T-helper 17 cell (primary cell): ENCODE measurements around the gene AGAP1. TPM values are rescaled to one million over a fixed set of nuclear protein-coding genes. Genes with fewer than 3 reads are reported as not detected.
A peak's percentile ranks its signal among the peaks of the same experiment; 100 is the strongest.

Source experiments
- ATAC-seq: fragments of 150-1000 bp; cut with Tn5 transposase; 2 replicates; pipeline ENCODE4 v1.10.0; 2021; ENCODE audit warnings: mild to moderate bottlenecking, moderate library complexity
- DNase-seq, 3 donors: peaks; one replicate each; pipeline versions ENCODE4 v3.0.0 to v3.0.0-alpha.2; 2020 to 2021
- H3K9me3 ChIP-seq: one replicate; pipeline ENCODE4 v1.7.0; 2013; ENCODE audit warnings: low read length, mild to moderate bottlenecking; ENCODE audit not compliant: control insufficient read depth, poor library complexity, severe bottlenecking
- H3K27ac Mint-ChIP-seq: one replicate; pipeline ENCODE4 v1.8.0; 2022; ENCODE audit warnings: mild to moderate bottlenecking, moderate library complexity, mixed read lengths
- H3K27me3 Mint-ChIP-seq: one replicate; pipeline ENCODE4 v1.8.0; 2022; ENCODE audit warnings: mixed read lengths
- H3K36me3 Mint-ChIP-seq: one replicate; pipeline ENCODE4 v1.8.0; 2022; ENCODE audit warnings: low read depth, mixed read lengths
- H3K4me1 Mint-ChIP-seq: one replicate; pipeline ENCODE4 v1.8.0; 2022; ENCODE audit warnings: mild to moderate bottlenecking, mixed read lengths
- H3K4me3 Mint-ChIP-seq: one replicate; pipeline ENCODE4 v1.8.0; 2022; ENCODE audit warnings: mild to moderate bottlenecking, moderate library complexity, mixed read lengths
- total RNA-seq, 4 donors: library from RNA in 2 of 4; stranded (reverse) in 2 of 4; gene quantifications; one replicate each; pipeline ENCODE4 v1.2.3 and lab custom pipeline; 2022 to 2026

Gene AGAP1
- total RNA-seq, 2 donors from 2014 or later: 7.6 to 16.8 TPM

DNA sequence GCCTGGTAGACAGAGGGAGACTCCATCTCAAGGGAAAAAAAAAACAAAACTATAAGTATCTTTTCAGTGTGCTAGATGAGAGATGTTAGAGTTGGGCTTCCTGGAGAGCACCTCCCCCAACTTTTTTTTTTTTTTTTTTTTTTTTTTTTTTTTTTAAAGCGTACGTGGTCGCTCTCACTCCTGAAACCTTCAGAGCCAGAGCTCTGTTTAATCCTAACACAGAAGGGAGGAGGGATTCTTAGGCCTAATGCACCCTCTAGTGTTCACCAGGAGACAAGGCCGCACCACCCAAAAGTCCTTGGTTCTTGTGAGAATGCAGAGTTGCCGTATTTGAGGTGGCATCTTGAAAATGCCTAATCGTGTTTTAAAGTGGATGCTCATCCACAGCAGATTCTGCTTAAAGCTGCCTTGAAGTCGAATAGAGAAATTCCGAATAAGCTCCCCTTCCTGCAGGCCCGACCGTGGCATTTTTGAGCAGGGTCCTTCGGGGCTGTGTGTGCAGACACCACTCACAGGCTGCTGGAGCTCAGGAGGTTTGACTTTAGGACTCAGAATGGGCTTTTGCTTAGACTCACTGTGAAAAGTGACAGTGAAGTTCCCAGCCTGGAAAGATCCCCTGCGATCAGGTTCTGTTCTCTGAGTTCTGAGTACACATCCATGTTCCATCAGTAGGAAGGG is 252.6 kb downstream of the AGAP1 start:
- H3K9me3 ChIP-seq: no peaks in the 10 kb centered on the region
- ATAC-seq: peak; percentile 74
- Mint-ChIP-seq H3K4me1 (peaks cover 5% of the 10 kb centered on the region), H3K27me3 (peaks cover 22% of the 10 kb centered on the region), H3K27ac (no peak overlapping the region), H3K36me3 (peaks cover 3% of the 10 kb centered on the region), H3K4me3 (no peak overlapping the region)
- DNase-seq: peak in 1 of 3 donors; percentile 33

DNA sequence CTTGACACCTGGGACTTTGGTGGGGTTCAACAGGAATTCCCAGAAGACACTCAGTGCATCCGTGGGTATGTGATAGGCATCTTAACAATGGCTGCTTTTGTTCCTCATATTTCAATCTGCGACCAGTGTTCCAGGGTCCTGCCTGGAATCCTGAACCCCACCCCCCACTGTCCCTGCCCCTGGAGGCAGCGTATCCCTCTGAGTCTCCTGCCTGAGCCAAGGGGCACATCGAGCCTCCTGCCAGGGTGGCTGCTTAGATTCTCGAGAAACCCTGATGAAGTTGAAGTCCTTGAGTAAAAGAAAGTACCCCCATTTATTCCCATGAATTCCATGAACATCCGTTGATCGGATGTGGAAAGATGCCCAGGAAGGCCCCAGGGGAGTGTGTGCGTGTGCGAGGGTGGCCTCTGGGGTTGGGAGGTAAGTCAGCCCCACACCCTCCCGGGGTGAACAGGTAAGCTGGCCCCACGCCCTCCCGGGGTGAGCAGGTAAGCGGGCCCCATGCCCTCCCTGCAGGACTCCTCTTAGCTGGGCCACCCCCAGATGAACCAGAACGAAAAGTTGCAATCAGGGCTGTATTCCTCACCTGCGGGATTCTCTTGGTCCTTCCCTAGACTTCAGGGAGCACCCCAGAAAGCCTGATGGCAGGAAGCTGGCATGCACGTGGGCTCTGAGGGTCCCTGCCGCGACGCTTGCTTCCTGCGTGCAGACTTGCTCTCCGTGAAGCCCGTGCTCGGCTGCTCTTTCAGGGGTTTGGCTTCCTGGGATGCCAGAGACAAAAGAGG is 253.3 kb downstream of the AGAP1 start:
- Mint-ChIP-seq H3K4me3 (no peak overlapping the region), H3K4me1 (peaks cover 5% of the 10 kb centered on the region), H3K27ac (no peak overlapping the region), H3K36me3 (peaks cover 3% of the 10 kb centered on the region), H3K27me3 (peaks cover 28% of the 10 kb centered on the region)
- H3K9me3 ChIP-seq: no peaks in the 10 kb centered on the region
- no peak for DNase-seq
- ATAC-seq: no peak

DNA sequence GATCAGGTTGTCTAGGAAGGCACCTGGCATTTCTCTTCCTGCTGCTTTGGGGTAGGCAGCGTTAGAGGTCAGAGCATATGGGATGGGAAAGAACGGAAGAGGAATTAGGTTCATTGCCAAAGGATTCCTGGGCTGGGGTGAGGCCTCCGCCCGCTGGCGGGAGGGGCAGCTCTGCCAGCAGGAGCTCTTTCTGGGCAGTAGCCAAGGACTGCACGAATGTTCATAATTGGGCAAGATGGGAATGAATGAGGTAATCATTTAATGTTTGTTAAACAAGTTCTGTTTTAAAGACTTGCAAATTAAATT is 253.9 kb downstream of the AGAP1 start:
- Mint-ChIP-seq H3K27ac (no peak overlapping the region), H3K27me3 (peaks cover 28% of the 10 kb centered on the region), H3K36me3 (peaks cover 3% of the 10 kb centered on the region), H3K4me3 (no peak overlapping the region), H3K4me1 (peaks cover 5% of the 10 kb centered on the region)
- H3K9me3 ChIP-seq: no peaks in the 10 kb centered on the region
- no peak for DNase-seq
- no peak for ATAC-seq

DNA sequence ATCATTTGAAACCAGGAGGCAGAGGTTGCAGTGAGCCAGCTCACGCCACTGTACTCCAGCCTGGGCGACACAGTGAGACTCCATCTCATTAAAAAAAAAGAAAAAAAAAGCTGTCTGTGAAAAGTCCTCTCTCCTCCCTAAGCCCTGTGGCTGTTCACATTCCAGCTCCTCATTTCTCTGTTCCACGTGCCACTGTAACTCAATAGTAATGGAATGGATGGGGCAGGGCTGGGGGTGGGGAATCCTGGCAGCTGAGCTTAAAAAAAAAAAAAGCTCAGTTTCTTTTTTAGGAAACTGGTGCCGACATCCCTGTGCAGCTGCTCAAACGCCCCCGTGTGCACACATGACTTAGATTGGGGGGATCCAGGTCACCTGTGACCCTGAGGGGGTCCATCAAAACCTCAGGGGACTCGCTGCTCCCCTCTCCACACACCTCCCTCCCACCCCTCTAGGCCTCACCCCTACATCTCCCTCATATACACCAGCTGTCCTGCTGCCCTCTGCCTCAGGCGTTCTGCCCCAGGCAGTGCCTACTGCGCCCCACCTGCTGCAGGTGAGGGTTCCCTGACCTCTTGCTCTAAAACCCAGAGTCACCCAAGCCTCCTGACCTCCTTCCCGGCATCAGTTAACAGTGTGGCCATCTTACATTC is 255.4 kb downstream of the AGAP1 start:
- DNase-seq (no peak), ATAC-seq (no peak)
- H3K9me3 ChIP-seq: no peaks in the 10 kb centered on the region
- Mint-ChIP-seq H3K36me3 (peaks cover 3% of the 10 kb centered on the region), H3K27ac (no peak overlapping the region), H3K4me1 (peaks cover 2% of the 10 kb centered on the region), H3K4me3 (no peak overlapping the region), H3K27me3 (peaks cover 28% of the 10 kb centered on the region)

DNA sequence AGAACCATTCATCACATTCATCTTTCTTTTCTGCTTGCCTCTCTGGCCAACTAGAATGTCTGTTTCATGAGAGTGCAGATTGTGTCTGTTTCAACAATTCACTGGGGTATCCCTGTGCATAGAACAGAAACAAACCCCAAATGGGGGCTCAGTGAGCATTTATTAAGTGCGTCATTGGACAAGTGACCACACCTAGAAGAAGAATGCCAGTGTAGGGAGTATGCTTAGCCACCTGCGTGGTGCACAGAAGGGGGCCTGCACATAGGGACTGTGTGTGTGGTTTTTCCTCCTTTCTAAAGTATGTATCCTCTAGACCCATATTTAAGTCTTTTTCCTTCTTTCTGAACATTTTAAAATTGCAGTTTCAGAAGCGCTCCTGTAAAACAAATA is 255.9 kb downstream of the AGAP1 start:
- Mint-ChIP-seq H3K27me3 (peaks cover 28% of the 10 kb centered on the region), H3K27ac (no peak overlapping the region), H3K4me1 (peaks cover 2% of the 10 kb centered on the region), H3K4me3 (no peak overlapping the region), H3K36me3 (peaks cover 3% of the 10 kb centered on the region)
- ATAC-seq (no peak), DNase-seq (no peak)
- H3K9me3 ChIP-seq: no peaks in the 10 kb centered on the region

DNA sequence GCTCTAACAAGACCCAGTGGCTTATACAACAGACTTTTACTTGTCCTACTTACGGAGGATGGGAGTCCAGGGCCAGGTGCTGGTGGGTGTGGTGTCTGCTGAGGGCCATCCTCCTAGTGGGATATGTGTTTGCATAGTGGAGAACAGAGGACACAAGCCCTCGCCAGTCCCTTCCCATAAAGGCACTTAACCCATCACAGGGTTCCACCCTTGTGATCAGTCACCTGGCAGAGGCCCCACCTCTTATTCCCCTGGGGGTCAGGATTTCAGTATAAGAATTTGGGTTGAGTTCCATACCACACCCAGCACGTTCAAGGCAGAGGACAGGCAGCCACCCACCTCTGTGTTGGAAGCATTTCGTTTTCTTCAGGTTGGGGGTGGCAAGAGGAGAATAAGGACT is 259.0 kb downstream of the AGAP1 start:
- Mint-ChIP-seq H3K4me3 (no peak overlapping the region), H3K27ac (no peak overlapping the region), H3K27me3 (peaks cover 21% of the 10 kb centered on the region), H3K36me3 (peaks cover 3% of the 10 kb centered on the region), H3K4me1 (peaks cover 3% of the 10 kb centered on the region)
- no peak for DNase-seq
- H3K9me3 ChIP-seq: no peaks in the 10 kb centered on the region
- ATAC-seq: no peak

DNA sequence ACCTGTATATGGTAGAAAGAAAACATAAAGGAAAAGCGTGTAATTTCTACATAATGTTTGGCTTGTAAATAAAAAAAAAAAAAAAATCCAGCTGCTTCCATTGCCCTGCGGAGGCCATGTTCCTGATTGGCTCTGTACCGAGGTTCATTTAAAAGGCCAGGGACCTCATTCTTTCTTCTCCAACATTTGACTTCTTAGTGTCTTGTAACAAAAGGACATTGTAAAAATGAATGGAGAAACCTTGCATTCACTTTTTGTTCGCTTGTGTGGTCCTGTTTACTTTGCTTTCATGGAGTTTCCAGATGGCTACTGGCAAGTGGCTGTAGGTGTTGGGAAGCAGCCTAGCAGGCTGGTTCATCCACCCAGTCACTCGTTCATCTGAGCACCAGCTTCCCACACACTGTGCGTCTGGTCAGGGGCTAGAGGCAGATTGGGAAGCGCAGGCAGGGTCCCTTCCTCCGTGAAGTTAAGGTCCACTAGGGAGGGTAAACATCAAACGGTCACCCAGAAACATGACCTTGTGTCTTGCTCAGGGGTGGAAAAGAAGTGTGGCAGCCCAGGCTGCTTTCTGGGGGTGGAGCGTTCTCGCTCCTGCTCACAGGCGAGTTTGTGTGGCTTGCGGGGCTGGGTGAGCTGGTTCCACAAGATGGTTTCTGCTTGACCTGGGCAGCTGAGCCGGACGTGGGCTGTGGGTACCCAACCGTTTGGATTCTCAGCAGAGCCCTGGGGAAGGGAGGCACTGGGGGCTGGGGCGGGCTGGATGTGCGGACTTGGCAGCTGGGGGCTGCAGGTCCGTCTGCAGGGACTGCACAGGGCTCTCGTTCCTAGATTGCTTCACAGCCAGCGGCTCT is 260.7 kb downstream of the AGAP1 start:
- peaks cover 21% of the 10 kb centered on the region for H3K27me3 Mint-ChIP-seq
- no peak overlapping the region for H3K27ac Mint-ChIP-seq
- peaks cover 3% of the 10 kb centered on the region for H3K4me1 Mint-ChIP-seq
- no peaks in the 10 kb centered on the region for H3K9me3 ChIP-seq
- H3K36me3 Mint-ChIP-seq: peaks cover under 1% of the 10 kb centered on the region
- ATAC-seq: no peak
- DNase-seq: no peak
- no peak overlapping the region for H3K4me3 Mint-ChIP-seq

DNA sequence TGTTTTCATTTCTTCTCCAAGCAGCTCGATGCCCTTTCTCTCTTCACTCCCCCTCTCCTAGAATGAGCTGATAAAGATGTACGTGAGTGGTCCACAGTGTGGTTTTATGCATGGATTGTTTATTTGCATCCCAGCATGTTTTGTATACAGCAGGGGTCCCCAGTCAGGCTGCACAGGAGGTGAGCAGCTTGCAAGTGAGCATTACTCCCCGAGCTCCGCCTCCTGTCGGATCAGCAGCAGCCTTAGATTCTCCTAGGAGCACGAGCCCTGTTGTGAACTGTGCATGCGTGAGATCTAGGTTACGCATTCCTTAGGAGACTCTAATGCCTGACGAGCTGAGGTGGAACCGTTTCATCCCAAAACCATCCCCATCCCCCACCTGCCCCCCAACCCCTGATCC is 262.6 kb downstream of the AGAP1 start:
- H3K9me3 ChIP-seq: no peaks in the 10 kb centered on the region
- Mint-ChIP-seq H3K27ac (no peak overlapping the region), H3K4me3 (no peak overlapping the region), H3K36me3 (no peaks in the 10 kb centered on the region), H3K27me3 (peaks cover 10% of the 10 kb centered on the region), H3K4me1 (peaks cover 2% of the 10 kb centered on the region)
- ATAC-seq (no peak), DNase-seq (no peak)

DNA sequence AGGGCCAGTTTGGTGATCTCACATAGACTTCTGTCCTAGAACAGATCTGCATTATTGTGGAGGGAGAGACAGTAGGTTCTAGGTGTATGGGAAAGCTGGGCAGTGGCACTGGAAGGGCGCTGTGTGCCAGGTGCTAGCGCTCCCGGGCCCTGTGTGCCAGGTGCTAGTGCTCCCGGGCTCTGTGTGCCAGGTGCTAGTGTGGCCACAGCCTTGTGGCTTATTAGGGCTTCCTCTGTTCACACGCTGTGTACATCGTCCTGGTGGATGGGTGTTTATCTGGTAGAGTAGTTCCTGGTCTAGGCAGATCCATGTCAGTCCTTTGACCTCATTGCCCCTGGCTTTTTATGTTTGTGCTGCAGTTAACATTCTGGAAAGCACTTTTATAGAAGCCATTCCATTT is 263.4 kb downstream of the AGAP1 start:
- Mint-ChIP-seq H3K27ac (no peak overlapping the region), H3K36me3 (peaks cover 1% of the 10 kb centered on the region), H3K4me1 (peaks cover 2% of the 10 kb centered on the region), H3K27me3 (peaks cover 6% of the 10 kb centered on the region), H3K4me3 (no peak overlapping the region)
- DNase-seq: no peak
- ATAC-seq: no peak
- no peaks in the 10 kb centered on the region for H3K9me3 ChIP-seq

DNA sequence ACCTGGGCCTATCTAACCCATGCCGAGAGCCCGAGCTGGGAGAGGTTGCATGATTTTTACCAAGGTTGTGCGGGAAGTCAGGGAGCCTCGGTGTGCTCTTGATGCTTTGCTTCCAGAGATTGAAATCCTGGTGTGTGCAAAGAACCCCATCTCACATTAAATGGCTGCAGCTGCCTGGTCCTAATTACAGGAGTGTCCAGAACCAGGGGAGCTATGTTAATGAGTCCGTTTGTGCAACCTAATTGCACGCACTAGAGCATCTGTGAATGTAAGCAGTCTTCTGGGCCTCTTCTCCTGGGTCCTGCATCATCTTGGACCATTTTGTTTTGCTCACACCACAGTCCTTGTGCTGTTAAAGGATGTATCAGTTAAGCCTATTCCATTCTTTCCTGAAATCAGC is 263.8 kb downstream of the AGAP1 start:
- Mint-ChIP-seq H3K4me3 (no peak overlapping the region), H3K27me3 (peaks cover 6% of the 10 kb centered on the region), H3K36me3 (peaks cover 2% of the 10 kb centered on the region), H3K27ac (no peak overlapping the region), H3K4me1 (peaks cover 2% of the 10 kb centered on the region)
- no peaks in the 10 kb centered on the region for H3K9me3 ChIP-seq
- DNase-seq (no peak), ATAC-seq (no peak)

DNA sequence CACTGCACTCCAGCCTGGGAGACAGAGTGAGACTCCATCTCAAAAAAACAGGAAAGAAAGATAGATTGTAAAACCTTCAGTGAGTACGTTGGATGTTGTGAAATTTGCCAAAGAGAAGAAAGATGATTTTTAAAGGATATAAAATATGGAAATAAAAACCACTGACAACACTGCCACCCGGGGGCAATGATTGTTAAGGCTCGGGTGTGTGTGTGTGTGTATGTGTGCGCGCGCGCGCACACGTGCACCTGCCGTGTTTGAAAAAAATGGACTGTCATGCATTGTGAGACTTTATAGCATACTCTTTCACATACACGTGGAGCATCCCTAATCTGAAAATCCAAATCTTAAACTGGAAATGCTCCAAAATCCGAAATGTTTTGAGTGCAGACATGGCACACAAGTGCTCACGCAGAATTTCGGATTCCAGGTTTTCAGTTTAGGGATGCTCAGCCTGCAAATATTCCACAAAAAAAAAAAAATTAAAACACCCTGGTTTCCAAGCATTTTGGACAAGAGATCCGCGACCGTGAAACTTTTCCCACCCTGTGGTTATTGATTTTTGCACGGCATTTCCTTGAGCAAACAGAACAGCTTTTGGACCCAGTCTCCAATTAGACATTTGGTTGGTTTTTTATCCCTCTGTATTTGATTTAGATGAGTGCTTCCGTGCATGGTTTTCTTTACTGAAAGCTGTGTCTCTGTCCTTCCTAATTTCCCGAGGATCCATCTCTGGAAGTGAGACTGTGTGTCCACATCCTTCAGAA is 269.2 kb downstream of the AGAP1 start:
- H3K27me3 Mint-ChIP-seq: peaks cover 3% of the 10 kb centered on the region
- no peak overlapping the region for H3K27ac Mint-ChIP-seq
- no peaks in the 10 kb centered on the region for H3K9me3 ChIP-seq
- ATAC-seq (no peak), DNase-seq (no peak)
- H3K36me3 Mint-ChIP-seq: peaks cover 2% of the 10 kb centered on the region
- no peak overlapping the region for H3K4me3 Mint-ChIP-seq
- peaks cover 2% of the 10 kb centered on the region for H3K4me1 Mint-ChIP-seq

DNA sequence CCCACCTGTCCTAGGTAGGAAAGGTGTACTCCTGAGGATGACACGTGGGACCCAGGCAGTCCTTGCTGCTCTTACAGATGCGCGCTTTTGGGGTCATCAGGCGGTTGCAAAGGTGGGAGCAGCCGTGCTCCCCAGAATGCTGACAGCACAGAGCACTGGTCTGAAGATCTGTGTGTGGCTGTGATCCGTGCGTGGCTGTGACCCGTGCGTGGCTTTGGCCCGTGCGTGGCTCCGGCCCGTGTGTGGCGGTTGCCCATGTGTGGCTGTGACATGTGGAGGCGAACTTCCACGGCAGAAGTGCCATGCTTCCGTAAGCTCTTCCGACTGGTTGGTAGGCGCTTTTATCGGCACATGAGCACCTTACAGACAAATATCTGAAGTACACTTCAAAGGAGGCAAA is 270.0 kb downstream of the AGAP1 start:
- Mint-ChIP-seq H3K4me3 (no peak overlapping the region), H3K4me1 (peaks cover 2% of the 10 kb centered on the region), H3K27me3 (no peaks in the 10 kb centered on the region), H3K27ac (no peak overlapping the region), H3K36me3 (peaks cover 2% of the 10 kb centered on the region)
- H3K9me3 ChIP-seq: no peaks in the 10 kb centered on the region
- DNase-seq: no peak
- no peak for ATAC-seq
